Measurements from ENCODE around the gene TNPO3.
"Not testable (repeated sequence)": the region's sequence is repeated elsewhere in the genome, so short reads cannot be mapped to it uniquely, and the experiment has no call there.

The TNPO3 gene

GRCh38 chr7:128959296-128959695 lies 95.6 kb downstream of the TNPO3 start:
- DNase-seq (ENCODE audit: low read depth) = no peak

DNA sequence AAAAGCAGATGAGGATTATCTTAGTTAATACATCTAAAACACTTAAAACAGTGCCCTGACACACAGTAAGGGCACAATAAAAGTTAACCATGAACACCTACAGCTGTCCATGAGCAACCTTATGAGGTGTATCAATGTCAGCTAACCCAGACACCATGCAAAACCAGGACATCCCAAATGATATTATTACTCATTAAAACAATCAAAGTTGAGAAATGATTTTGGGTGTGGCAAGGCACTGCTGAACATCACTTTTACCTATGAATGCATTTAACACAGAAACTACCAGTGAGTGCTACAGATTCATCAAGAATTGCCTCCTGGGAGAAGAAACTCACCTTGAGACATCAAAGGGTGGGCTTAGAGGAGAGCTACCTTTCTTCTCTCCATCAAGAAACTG lies 98.9 kb downstream of the TNPO3 start:
- no peak for DNase-seq (ENCODE audit: low read depth)

GRCh38 chr7:128954830-128955802 lies 99.8 kb downstream of the TNPO3 start:
- no peak for DNase-seq (ENCODE audit: low read depth)

GRCh38 chr7:128954150-128954549 lies 100.8 kb downstream of the TNPO3 start:
- no peak for DNase-seq (ENCODE audit: low read depth)

GRCh38 chr7:128951296-128951695 lies 103.6 kb downstream of the TNPO3 start:
- DNase-seq (ENCODE audit: low read depth) = no peak

DNA sequence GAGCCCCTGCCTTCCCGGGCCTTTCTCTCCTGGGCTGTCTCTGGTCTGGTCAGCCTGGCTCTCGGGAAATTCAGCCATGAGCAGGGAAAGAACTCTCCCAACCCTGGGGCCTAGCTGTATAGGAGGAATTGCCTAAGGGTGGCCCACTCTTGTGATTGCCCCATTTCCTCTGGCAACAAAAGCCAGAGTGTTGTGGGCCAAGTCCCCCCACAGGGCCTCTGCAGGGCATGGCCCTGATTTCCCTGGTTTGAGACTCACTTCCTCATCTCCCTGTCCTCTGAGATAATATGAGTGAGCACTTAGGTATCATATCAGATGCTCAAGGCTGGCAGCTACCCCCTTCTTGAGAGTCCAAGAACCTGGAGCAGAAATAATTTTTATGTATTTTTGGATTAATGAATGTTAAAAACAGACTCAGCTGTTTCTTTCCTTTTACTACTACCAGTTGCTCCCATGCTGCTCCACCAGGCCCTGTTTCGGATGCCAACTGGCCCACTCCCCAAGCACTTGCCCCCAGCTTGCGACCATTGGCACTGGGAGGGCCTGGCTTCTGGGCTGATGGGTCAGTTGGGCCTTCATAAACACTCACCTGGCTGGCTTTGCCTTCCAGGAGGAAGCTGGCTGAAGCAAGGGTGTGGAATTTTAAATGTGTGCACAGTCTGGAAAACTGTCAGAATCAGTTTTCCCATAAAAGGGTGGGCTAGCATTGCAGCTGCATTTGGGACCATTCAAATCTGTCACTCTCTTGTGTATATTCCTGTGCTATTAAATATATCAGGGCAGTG lies 105.7 kb downstream of the TNPO3 start:
- no peak for DNase-seq (ENCODE audit: low read depth)

GRCh38 chr7:128948312-128948973 lies 106.5 kb downstream of the TNPO3 start:
- DNase-seq (ENCODE audit: low read depth) = no peak

DNA sequence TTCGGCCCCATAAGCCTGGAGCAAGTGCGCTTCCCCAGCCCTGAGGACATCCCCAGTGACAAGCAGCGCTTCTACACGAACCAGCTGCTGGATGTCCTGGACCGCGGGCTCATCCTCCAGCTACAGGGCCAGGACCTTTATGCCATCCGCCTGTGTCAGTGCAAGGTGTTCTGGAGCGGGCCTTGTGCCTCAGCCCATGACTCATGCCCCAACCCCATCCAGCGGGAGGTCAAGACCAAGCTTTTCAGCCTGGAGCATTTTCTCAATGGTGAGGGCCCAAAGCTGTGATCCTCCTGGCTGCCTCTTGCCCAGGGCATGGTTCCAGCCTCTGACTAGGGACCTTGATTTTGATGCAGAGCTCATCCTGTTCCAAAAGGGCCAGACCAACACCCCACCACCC lies 107.1 kb downstream of the TNPO3 start:
- DNase-seq (ENCODE audit: low read depth) = no peak

GRCh38 chr7:128946936-128947830 lies 107.7 kb downstream of the TNPO3 start:
- DNase-seq (ENCODE audit: low read depth) = no peak

- no peak for DNase-seq (ENCODE audit: low read depth)
Measured at GRCh38 chr7:128945668-128946366, 109.1 kb downstream of the TNPO3 start.

DNA sequence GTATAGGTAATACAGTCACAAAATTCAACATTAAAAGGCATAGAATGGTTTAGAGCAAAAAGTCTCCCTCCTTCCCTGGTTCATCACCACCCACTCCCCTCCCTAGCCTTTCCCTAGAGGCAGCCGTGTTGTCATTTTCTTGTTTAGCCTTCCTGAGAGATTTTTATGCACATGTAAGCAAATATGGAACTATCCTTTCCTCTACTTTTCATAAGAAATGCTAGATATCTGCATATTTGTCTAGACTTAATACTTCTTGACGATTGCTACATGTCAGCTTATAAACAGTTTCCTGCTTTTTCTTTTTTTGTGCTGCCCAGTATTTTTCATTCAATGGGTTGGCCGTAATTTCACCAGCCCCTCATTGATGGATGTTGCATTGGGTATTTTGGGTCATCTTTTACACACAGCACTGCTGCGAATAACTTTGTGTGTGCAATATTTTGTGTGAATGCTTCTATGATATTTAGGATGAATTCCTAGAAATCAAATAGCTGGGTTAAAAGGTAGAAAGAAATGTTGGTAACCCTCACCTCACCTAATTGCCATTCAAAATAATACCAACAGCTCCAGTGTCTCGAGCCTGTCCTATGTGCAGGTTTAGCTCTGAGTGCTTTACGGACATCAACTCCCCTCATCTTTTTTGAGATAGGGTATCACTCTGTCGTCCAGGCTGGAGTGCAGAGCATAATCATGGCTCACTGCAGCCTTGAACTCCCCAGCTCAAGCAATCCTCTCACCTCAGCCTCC lies 110.2 kb downstream of the TNPO3 start:
- DNase-seq (ENCODE audit: low read depth) = no peak

- not testable (repeated sequence) for DNase-seq (ENCODE audit: low read depth)
Measured at GRCh38 chr7:128943251-128943650, 111.7 kb downstream of the TNPO3 start.

DNA sequence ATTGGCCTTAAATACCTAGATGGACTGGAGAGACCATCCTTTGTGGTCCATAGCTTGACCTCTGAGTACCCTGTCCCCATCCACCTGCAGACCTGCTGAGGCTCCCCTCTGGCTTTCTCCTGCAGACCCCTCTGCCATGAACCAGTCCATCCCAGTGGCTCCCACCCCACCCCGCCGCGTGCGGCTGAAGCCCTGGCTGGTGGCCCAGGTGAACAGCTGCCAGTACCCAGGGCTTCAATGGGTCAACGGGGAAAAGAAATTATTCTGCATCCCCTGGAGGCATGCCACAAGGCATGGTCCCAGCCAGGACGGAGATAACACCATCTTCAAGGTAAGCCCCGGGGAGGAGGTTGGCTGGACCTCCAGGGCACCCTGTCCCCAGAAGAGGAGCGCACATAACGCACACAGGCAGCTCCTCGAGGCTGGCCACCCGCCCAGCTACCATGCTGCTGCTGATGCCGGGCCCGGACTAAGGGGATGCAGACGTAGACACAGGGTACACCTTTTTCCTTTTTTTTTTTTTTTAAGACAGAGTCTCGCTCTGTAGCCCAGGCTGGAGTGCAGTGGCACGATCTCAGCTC lies 112.9 kb downstream of the TNPO3 start:
- DNase-seq (ENCODE audit: low read depth) = no peak

DNA sequence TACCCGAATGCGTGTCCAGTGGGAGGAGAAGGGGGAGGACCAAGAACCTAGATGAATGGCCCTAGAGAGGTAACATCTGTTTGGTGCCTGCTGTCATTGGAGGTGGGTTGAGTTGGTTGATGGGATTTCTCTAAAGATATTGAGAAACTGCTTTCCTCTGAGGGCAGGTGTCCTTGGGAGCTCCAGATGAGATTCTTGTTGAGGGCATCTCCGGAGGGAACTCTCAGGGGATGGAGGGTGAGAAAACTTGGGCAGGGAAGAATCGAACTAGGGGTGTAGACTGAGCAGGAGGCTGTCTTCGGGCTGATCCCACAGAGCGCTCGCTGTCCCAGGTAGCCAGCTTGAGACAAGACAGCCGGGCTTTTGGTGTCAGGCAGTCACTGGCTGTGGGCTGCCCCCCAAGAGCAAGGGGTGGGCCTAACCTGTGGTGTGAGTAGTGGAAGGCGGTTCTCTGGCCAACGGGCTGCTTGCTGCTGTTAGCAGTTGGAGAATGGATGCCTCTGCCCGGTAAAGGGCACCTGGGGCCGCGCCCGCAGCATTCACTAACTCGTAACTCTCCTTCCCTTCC lies 113.5 kb downstream of the TNPO3 start:
- DNase-seq (ENCODE audit: low read depth) = no peak

DNA sequence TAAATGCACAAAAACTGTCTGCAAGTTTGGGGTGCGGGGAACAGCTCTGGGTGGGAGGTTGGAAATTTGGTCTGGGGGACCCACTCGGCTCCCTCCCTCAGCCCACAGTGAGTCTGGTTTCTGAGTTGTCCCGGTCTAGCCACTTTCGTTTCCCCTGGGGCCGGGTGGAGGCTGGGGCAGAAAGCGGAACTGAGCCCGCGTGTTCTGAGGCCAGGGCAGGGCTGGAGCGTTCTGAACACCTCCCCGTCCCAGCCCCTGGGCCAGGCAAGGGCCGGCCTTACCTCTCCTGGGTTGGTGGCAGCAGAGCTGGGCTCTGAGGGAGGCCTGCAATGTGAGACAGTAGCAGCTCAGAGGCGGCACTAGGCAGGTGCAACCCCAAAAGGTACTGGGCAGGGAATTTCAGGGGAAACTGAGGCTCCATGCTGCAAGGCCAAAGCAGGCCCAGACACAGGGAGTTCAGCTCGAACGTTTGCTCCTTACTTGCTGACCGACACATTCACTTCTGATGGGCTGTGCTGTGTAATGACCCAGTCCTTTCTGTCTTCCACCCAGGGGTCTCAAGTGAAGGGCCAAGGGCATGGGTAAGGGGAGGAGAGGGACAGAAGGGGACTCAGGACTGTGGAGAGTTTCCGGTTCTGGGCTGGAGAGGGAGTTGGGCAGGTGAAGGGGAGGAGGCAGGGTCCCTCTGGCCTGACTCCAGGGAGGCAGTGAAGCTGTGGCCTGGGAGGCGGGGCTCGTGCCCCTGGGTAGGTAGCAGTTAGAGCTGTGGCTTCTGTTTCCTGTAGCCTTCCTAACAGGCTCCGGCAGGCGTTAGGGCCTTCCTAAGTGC lies 114.2 kb downstream of the TNPO3 start:
- no peak for DNase-seq (ENCODE audit: low read depth)

DNA sequence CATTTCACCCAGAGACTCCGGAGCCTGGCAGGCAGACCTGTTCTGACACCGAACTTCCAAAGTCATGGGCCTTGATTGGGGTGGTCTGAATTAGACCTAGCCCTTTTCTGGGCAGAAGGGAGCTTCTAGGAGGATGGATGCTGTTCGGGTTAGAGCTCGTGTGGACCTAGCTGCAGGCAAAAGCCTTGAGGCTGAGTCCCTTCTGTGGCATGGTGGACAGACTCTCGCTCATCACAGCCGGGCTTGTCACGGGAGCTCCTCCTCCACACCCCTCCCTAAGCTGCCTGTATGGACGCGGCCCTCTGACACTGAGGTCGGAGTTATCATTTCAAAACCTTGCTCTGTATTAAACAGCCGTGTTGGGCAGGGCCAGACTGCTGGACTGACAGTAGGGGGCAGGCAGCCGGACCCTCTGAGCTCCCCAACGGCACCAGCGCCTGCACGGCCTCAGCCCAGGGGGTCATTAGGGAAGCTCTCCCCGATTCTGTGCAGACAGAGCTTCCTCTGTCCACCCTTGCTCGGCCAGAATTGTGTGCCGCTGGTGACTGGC lies 115.0 kb downstream of the TNPO3 start:
- no peak for DNase-seq (ENCODE audit: low read depth)

DNA sequence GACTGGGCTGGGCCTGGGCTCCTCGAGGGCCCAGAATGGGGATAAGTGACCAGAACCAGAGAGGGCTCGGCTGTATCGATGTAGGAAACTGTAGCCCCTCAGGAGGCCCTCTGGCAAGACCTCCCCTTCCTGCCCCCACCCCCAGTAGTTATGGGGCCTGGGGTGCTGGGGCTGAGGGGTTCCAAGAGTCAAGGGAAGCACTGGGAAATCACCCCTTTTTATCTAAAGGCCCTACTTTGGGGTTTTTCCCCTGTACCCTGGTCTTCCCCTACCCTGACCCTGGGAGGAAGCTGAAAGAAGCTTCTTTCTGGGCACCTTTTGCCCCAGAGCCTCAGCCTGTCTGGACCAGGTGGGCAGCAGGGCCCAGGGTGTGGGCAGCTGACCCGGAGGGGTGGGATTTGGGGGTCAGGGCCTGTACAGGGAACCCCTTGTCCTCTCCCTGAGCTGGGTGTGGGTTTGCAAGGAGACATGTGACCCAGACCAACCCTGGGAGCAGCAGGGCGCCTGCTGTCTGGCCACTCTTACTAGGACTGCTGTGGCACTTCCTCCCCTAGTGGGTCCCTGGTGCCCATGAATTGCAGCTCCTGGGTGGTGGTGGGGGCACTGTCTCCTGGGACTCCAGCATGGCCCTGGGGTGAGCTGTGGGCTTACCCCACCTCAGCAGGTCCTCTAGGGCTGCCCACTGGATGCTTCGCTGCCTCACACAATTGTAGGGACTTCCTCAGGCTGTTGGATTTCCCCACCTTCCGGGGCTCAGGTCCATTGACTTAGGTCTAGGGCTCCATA lies 115.6 kb downstream of the TNPO3 start:
- DNase-seq (ENCODE audit: low read depth) = no peak
